ENCODE data around the gene GPR75.

DNA sequence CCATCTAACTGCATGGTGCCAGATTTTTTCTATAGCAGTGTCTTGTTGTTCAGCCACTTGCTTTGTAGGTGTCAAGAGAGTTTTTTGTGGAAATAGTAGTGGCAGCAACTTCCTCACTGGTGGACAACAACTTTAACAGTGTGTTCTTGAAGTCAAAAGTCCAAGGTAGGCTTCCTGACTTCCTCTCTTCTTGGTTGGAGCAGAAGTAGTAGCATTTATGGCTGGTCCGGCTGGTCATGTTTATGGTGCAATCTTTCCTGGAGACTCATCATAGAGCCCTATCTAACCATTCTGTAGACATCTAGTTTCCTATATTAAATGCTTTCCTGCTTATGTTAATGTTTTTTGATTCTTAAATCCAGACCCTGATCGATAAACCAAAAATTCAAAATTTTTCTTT, 11.7 kb downstream of the GPR75 start:
- no peak for TF ChIP-seq EZH2 (IDR thresholded peaks at IDR 0.05; ENCODE audit: borderline replicate concordance, low read depth, low read length, poor library complexity, severe bottlenecking)
- TF ChIP-seq, protein P1, sequence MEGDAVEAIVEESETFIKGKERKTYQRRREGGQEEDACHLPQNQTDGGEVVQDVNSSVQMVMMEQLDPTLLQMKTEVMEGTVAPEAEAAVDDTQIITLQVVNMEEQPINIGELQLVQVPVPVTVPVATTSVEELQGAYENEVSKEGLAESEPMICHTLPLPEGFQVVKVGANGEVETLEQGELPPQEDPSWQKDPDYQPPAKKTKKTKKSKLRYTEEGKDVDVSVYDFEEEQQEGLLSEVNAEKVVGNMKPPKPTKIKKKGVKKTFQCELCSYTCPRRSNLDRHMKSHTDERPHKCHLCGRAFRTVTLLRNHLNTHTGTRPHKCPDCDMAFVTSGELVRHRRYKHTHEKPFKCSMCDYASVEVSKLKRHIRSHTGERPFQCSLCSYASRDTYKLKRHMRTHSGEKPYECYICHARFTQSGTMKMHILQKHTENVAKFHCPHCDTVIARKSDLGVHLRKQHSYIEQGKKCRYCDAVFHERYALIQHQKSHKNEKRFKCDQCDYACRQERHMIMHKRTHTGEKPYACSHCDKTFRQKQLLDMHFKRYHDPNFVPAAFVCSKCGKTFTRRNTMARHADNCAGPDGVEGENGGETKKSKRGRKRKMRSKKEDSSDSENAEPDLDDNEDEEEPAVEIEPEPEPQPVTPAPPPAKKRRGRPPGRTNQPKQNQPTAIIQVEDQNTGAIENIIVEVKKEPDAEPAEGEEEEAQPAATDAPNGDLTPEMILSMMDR (conservative IDR thresholded peaks at IDR 0.05; ENCODE audit: low read depth, low read length): no peak

Data from A673 (cell line).